GM19372 (cell line): ENCODE data around the gene GALNT5.
"Not testable (repeated sequence)": the region's sequence is repeated elsewhere in the genome, so short reads cannot be mapped to it uniquely, and the experiment has no call there.

ENCODE experiments used
- ATAC-seq: cut with Tn5 transposase; IDR thresholded peaks from one replicate; pipeline ENCODE4 v1.9.1; 2021; ENCODE audit warnings: mild to moderate bottlenecking, low read depth, moderate library complexity; ENCODE audit not compliant: unreplicated experiment

The GALNT5 gene

GRCh38 chr2:157279311-157279710, 21.8 kb downstream of the GALNT5 start:
- not testable (repeated sequence) for ATAC-seq

GRCh38 chr2:157281316-157281715, 23.8 kb downstream of the GALNT5 start:
- ATAC-seq, result no peak

GRCh38 chr2:157283468-157283867, 26.0 kb downstream of the GALNT5 start:
- no peak for ATAC-seq

GRCh38 chr2:157287160-157287559, 29.7 kb downstream of the GALNT5 start:
- no peak for ATAC-seq

- ATAC-seq, result no peak
Measured at GRCh38 chr2:157290525-157290924, 33.0 kb downstream of the GALNT5 start.

- ATAC-seq, result no peak
Measured at GRCh38 chr2:157291018-157291417, 33.5 kb downstream of the GALNT5 start.

GRCh38 chr2:157292853-157293252, 35.3 kb downstream of the GALNT5 start:
- ATAC-seq, result no peak

GRCh38 chr2:157296490-157296889, 39.0 kb downstream of the GALNT5 start:
- ATAC-seq, result no peak

- no peak for ATAC-seq
Measured at GRCh38 chr2:157296958-157297357, 39.5 kb downstream of the GALNT5 start.

- no peak for ATAC-seq
Measured at GRCh38 chr2:157301307-157301706, 43.8 kb downstream of the GALNT5 start.

- ATAC-seq, result peak; percentile 69
Measured at GRCh38 chr2:157302492-157303099, 45.1 kb downstream of the GALNT5 start.

GRCh38 chr2:157303612-157304011, 46.1 kb downstream of the GALNT5 start:
- no peak for ATAC-seq

- ATAC-seq, result no peak
Measured at GRCh38 chr2:157304811-157305722, 47.6 kb downstream of the GALNT5 start.

GRCh38 chr2:157305723-157306110, 48.2 kb downstream of the GALNT5 start:
- ATAC-seq, result no peak

- no peak for ATAC-seq
Measured at GRCh38 chr2:157307021-157307420, 49.5 kb downstream of the GALNT5 start.

- no peak for ATAC-seq
Measured at GRCh38 chr2:157309878-157310277, 52.4 kb downstream of the GALNT5 start.

- no peak for ATAC-seq
Measured at GRCh38 chr2:157311706-157312105, 54.2 kb downstream of the GALNT5 start.

GRCh38 chr2:157312866-157313486, 55.5 kb downstream of the GALNT5 start:
- no peak for ATAC-seq

- ATAC-seq, result no peak
Measured at GRCh38 chr2:157315901-157316300, 58.4 kb downstream of the GALNT5 start.

GRCh38 chr2:157318884-157319283, 61.4 kb downstream of the GALNT5 start:
- ATAC-seq, result no peak

- ATAC-seq, result no peak
Measured at GRCh38 chr2:157319795-157320194, 62.3 kb downstream of the GALNT5 start.
